GM12801 (cell line): ENCODE results near the gene MAP3K10.

Experiments used
- CTCF ChIP-seq: IDR thresholded peaks from one replicate; pipeline ENCODE4 v1.5.1; 2011; ENCODE audit warnings: control low read depth; ENCODE audit not compliant: insufficient read length; ENCODE audit errors: extremely low read depth

MAP3K10 gene

GRCh38 chr19:40190891-40191835 lies at the start of gene MAP3K10:
Gene MAP3K10, plus strand, starts transcription at chr19:40191426. Its CDS starts 606 bp downstream, at chr19:40192032.
- TF ChIP-seq CTCF = no peak

- no peak for TF ChIP-seq CTCF
Observed at GRCh38 chr19:40141551-40141950, 49.7 kb upstream of the MAP3K10 start.

- no peak for TF ChIP-seq CTCF
Observed at GRCh38 chr19:40143612-40144011, 47.6 kb upstream of the MAP3K10 start.

GRCh38 chr19:40144151-40144550 lies 47.1 kb upstream of the MAP3K10 start:
- TF ChIP-seq CTCF = no peak

GRCh38 chr19:40144947-40145748 lies 46.1 kb upstream of the MAP3K10 start:
- TF ChIP-seq CTCF = no peak

GRCh38 chr19:40147338-40147692 lies 43.9 kb upstream of the MAP3K10 start:
- TF ChIP-seq CTCF = no peak

GRCh38 chr19:40147693-40148347 lies 43.4 kb upstream of the MAP3K10 start:
- no peak for TF ChIP-seq CTCF
